H9 (cell line): Measurements from ENCODE around the gene ARSG. TPM values are rescaled to one million over a fixed set of nuclear protein-coding genes. Genes with fewer than 3 reads are reported as not detected.

Experiments
- DNase-seq: peaks from one replicate; pipeline ENCODE4 v3.0.0-alpha.2; 2017
- H2AFZ ChIP-seq: one replicate; pipeline ENCODE4 v1.6.1; 2013; ENCODE audit warnings: mild to moderate bottlenecking, low read length, control low read depth, moderate library complexity
- H2AK5ac ChIP-seq: 2 replicates; pipeline ENCODE4 v1.6.1; 2013; ENCODE audit warnings: low read length, control low read depth, mixed read lengths; ENCODE audit not compliant: insufficient read length
- H2BK120ac ChIP-seq: one replicate; pipeline ENCODE4 v1.6.1; 2013; ENCODE audit warnings: low read depth, mild to moderate bottlenecking, low read length, control low read depth, inconsistent platforms; ENCODE audit not compliant: poor library complexity, severe bottlenecking
- H2BK12ac ChIP-seq: 2 replicates; pipeline ENCODE4 v1.6.1; 2013; ENCODE audit warnings: low read length, control low read depth, mixed read lengths, low read depth; ENCODE audit not compliant: insufficient read length
- H2BK15ac ChIP-seq: 2 replicates; pipeline ENCODE4 v1.6.1; 2013; ENCODE audit warnings: low read depth, low read length, control low read depth
- H2BK20ac ChIP-seq: one replicate; pipeline ENCODE4 v1.6.1; 2013; ENCODE audit warnings: low read depth, mild to moderate bottlenecking, low read length, control low read depth, inconsistent platforms; ENCODE audit not compliant: poor library complexity, severe bottlenecking
- H2BK5ac ChIP-seq: 2 replicates; pipeline ENCODE4 v1.6.1; 2013; ENCODE audit warnings: low read length, control low read depth, mixed read lengths; ENCODE audit not compliant: insufficient read length
- H3K14ac ChIP-seq: 2 replicates; pipeline ENCODE4 v1.6.1; 2013; ENCODE audit warnings: low read length, control low read depth; ENCODE audit not compliant: insufficient read depth
- H3K18ac ChIP-seq: 2 replicates; pipeline ENCODE4 v1.6.1; 2013; ENCODE audit warnings: low read depth, mild to moderate bottlenecking, mixed read lengths, low read length, control low read depth; ENCODE audit not compliant: insufficient read length
- H3K23ac ChIP-seq: 2 replicates; pipeline ENCODE4 v1.6.1; 2013; ENCODE audit warnings: low read length, control low read depth, mixed read lengths, low read depth; ENCODE audit not compliant: insufficient read length
- H3K23me2 ChIP-seq: 2 replicates; pipeline ENCODE4 v1.6.1; 2013; ENCODE audit warnings: low read depth, mild to moderate bottlenecking, mixed read lengths, low read length, control low read depth; ENCODE audit not compliant: insufficient read length, poor library complexity, severe bottlenecking
- H3K27ac ChIP-seq: 2 replicates; pipeline ENCODE4 v1.5.1; 2013; ENCODE audit warnings: low read length, control low read depth, mixed read lengths, low read depth; ENCODE audit not compliant: insufficient read length
- H3K27me3 ChIP-seq: 2 replicates; pipeline ENCODE4 v1.6.1; 2013; ENCODE audit warnings: low read length, control low read depth, inconsistent platforms; ENCODE audit not compliant: insufficient read depth
- H3K4ac ChIP-seq: 2 replicates; pipeline ENCODE4 v1.6.1; 2013; ENCODE audit warnings: low read depth, mild to moderate bottlenecking, control low read depth, inconsistent platforms, low read length, moderate library complexity
- H3K4me1 ChIP-seq: 2 replicates; pipeline ENCODE4 v1.6.1; 2013; ENCODE audit warnings: low read length, control low read depth, inconsistent platforms; ENCODE audit not compliant: insufficient read depth
- H3K4me2 ChIP-seq: 2 replicates; pipeline ENCODE4 v1.6.1; 2013; ENCODE audit warnings: low read length, control low read depth, mixed read lengths; ENCODE audit not compliant: insufficient read length, insufficient read depth
- H3K56ac ChIP-seq: 2 replicates; pipeline ENCODE4 v1.6.1; 2013; ENCODE audit warnings: low read depth, mild to moderate bottlenecking, mixed read lengths, low read length, control low read depth; ENCODE audit not compliant: insufficient read length
- H3K79me1 ChIP-seq: 2 replicates; pipeline ENCODE4 v1.6.1; 2013; ENCODE audit warnings: low read depth, mild to moderate bottlenecking, moderate library complexity, low read length, control low read depth, inconsistent platforms; ENCODE audit not compliant: insufficient read depth, poor library complexity, severe bottlenecking
- H3K79me2 ChIP-seq: 2 replicates; pipeline ENCODE4 v1.6.1; 2013; ENCODE audit warnings: low read length, control low read depth, inconsistent platforms; ENCODE audit not compliant: insufficient read depth
- H3K9ac ChIP-seq: 2 replicates; pipeline ENCODE4 v1.6.1; 2013; ENCODE audit warnings: low read length, control low read depth, mixed read lengths; ENCODE audit not compliant: insufficient read length; ENCODE audit errors: extremely low read depth
- H3K9me3 ChIP-seq: one replicate; pipeline ENCODE4 v1.6.1; 2013; ENCODE audit warnings: low read depth, low read length, inconsistent platforms; ENCODE audit not compliant: control insufficient read depth
- H3T11ph ChIP-seq: one replicate; pipeline ENCODE4 v1.6.1; 2013; ENCODE audit warnings: mild to moderate bottlenecking, low read length, control low read depth, inconsistent platforms
- H4K20me1 ChIP-seq: one replicate; pipeline ENCODE4 v1.6.1; 2013; ENCODE audit not compliant: control insufficient read depth, insufficient read length, insufficient read depth
- H4K5ac ChIP-seq: 2 replicates; pipeline ENCODE4 v1.6.1; 2013; ENCODE audit warnings: low read depth, mild to moderate bottlenecking, mixed read lengths, low read length, control low read depth; ENCODE audit not compliant: insufficient read length
- H4K8ac ChIP-seq: replicated peaks from 2 replicates; pipeline ENCODE4 v1.6.1; 2013; ENCODE audit warnings: low read length, control low read depth, mixed read lengths, low read depth; ENCODE audit not compliant: insufficient read length
- H4K91ac ChIP-seq: 2 replicates; pipeline ENCODE4 v1.6.1; 2013; ENCODE audit warnings: low read depth, mild to moderate bottlenecking, moderate library complexity, mixed read lengths, low read length, control low read depth; ENCODE audit not compliant: insufficient read length
- H3K27ac Mint-ChIP-seq, 3 experiments: 2 replicates in 2 of 3; 3 replicates in 1 of 3; pipeline ENCODE4 v1.8.0; 2020 to 2021; ENCODE audit warnings: mixed read lengths in 3 of 3, mild to moderate bottlenecking in 1 of 3, moderate library complexity in 1 of 3
- H3K27me3 Mint-ChIP-seq: 2 replicates; pipeline ENCODE4 v1.8.0; 2021; ENCODE audit warnings: low read depth, mild to moderate bottlenecking, moderate library complexity, mixed read lengths
- H3K36me3 Mint-ChIP-seq, 3 experiments: 2 replicates in 2 of 3; 3 replicates in 1 of 3; pipeline ENCODE4 v1.8.0; 2020 to 2021; ENCODE audit warnings: low read depth in 3 of 3, mixed read lengths in 3 of 3; ENCODE audit not compliant: insufficient read depth in 1 of 3
- H3K4me1 Mint-ChIP-seq, 2 experiments: 2 replicates each; pipeline ENCODE4 v1.8.0; 2020; ENCODE audit warnings: mixed read lengths in 2 of 2
- H3K4me3 Mint-ChIP-seq, 2 experiments: 2 replicates in 1 of 2; 3 replicates in 1 of 2; pipeline ENCODE4 v1.8.0; 2020 to 2021; ENCODE audit warnings: mild to moderate bottlenecking in 2 of 2, mixed read lengths in 2 of 2, moderate library complexity in 1 of 2
- H3K9me3 Mint-ChIP-seq, 2 experiments: 2 replicates in 1 of 2; 3 replicates in 1 of 2; pipeline ENCODE4 v1.8.0; 2020; ENCODE audit warnings: mild to moderate bottlenecking in 2 of 2, mixed read lengths in 2 of 2, moderate library complexity in 1 of 2
- WGBS: extraction: QIAGEN DNeasy Blood & Tissue Kit; methylation state at CpG from one replicate; pipeline ENCODE4 v1.1.7; 2013; ENCODE audit warnings: missing lambda C conversion rate, low lambda C conversion rate, mixed read lengths; ENCODE audit not compliant: insufficient read length; ENCODE audit errors: extremely low coverage; 5-methylcytosine and 5-hydroxymethylcytosine counted together
- total RNA-seq: library from RNA; stranded (reverse); gene quantifications from 2 replicates; pipeline ENCODE4 v1.2.1, GENCODE V29; 2021
- TF ChIP-seq, protein P1 (sequence below): fragments of 200-600 bp; sonication (generic); conservative IDR thresholded peaks from 3 replicates; pipeline ENCODE4 v1.8.0; 2021; ENCODE audit warnings: antibody characterized with exemption, mild to moderate bottlenecking

The ARSG gene
- total RNA-seq, 1 experiment from 2014 or later = 3.6 TPM

DNA sequence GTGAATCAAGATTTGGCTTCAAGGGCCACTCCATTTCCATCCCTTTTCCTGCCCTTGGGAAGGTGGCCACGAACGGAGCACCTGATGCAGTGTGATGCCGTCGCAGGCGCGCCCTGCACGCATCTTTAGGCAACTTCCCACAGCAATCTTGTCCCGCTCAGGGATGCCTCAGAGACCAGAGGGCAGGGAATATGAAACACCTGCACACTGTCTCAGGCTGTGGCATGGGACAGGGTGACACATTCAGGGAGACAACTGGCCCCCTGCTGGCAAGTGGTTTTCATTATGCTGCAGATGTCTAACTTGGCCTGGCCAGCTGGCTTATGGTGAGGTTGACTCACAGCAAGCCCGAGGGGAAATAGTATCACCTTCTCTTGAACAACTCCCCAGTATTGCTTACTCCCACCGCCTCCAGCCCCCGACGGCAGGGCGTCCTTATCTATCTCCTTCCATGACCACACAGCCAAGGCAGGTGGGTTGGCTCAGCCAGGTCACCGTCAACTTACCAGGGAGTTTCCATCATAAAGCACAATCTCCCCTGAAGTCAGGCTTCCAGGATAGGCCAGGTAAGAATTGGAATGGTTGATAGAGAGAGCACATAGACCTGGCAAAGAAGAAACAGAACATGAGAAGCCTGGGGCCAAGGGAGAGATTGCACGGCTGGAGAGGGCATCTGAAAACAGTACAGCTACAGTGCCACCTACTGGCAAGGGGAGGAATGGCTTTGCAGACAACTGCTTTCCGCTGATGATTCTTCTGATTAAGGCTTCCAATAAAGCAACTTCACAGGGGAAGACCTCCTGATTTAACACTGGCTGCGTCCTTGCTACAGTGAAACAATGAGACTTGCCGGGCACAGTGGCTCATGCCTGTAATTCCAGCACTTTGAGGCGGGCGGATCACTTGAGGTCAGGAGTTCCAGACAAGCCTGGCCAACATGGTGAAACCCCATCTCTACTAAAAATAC is 144.9 kb downstream of the ARSG start:
- H3K23ac ChIP-seq = no peak overlapping the region
- peak overlapping the region in 1 of 3 experiments; percentile 85; a peak in 2 of 7 replicates for H3K27ac Mint-ChIP-seq
- no peak overlapping the region for H2BK20ac ChIP-seq
- H3K27me3 ChIP-seq = no peaks in the 10 kb centered on the region
- H3K23me2 ChIP-seq = no peaks in the 10 kb centered on the region
- H2BK12ac ChIP-seq = no peak overlapping the region
- no peak overlapping the region for H2AK5ac ChIP-seq
- H3K56ac ChIP-seq = no peak overlapping the region
- H3K4me1 Mint-ChIP-seq = peaks cover 8 to 9% of the 10 kb centered on the region in 2 experiments
- no peak overlapping the region for H2AFZ ChIP-seq
- H3K79me1 ChIP-seq = no peaks in the 10 kb centered on the region
- H3K9ac ChIP-seq = no peak overlapping the region
- H3K4me1 ChIP-seq = no peaks in the 10 kb centered on the region
- H4K5ac ChIP-seq = no peak overlapping the region
- no peaks in the 10 kb centered on the region for H4K20me1 ChIP-seq
- H3K79me2 ChIP-seq = no peaks in the 10 kb centered on the region
- no peak overlapping the region for H3K27ac ChIP-seq
- no peaks in the 10 kb centered on the region for H3K27me3 Mint-ChIP-seq
- H3K18ac ChIP-seq = no peak overlapping the region
- no peak overlapping the region for H4K8ac ChIP-seq
- H3K4me3 Mint-ChIP-seq = peak overlapping the region in 1 of 2 experiments; percentile 21; a peak in 1 of 5 replicates
- TF ChIP-seq, protein P1, sequence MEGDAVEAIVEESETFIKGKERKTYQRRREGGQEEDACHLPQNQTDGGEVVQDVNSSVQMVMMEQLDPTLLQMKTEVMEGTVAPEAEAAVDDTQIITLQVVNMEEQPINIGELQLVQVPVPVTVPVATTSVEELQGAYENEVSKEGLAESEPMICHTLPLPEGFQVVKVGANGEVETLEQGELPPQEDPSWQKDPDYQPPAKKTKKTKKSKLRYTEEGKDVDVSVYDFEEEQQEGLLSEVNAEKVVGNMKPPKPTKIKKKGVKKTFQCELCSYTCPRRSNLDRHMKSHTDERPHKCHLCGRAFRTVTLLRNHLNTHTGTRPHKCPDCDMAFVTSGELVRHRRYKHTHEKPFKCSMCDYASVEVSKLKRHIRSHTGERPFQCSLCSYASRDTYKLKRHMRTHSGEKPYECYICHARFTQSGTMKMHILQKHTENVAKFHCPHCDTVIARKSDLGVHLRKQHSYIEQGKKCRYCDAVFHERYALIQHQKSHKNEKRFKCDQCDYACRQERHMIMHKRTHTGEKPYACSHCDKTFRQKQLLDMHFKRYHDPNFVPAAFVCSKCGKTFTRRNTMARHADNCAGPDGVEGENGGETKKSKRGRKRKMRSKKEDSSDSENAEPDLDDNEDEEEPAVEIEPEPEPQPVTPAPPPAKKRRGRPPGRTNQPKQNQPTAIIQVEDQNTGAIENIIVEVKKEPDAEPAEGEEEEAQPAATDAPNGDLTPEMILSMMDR = peak; percentile 94
- no peak overlapping the region for H2BK15ac ChIP-seq
- H3K36me3 Mint-ChIP-seq = peaks cover 9 to 26% (median 17%) of the 10 kb centered on the region in 3 experiments; a peak in 6 of 7 replicates
- peak; percentile 88 for DNase-seq
- H3K4me2 ChIP-seq = no peak overlapping the region
- no peaks in the 10 kb centered on the region for H3K9me3 Mint-ChIP-seq
- no peak overlapping the region for H3K4ac ChIP-seq
- no peak overlapping the region for H3K14ac ChIP-seq
- no peak overlapping the region for H4K91ac ChIP-seq
- no peak overlapping the region for H2BK120ac ChIP-seq
- H3T11ph ChIP-seq = no peak overlapping the region
- no peak overlapping the region for H2BK5ac ChIP-seq
- no CpG with 5 or more reads among the region's 20 CpGs for WGBS
- H3K9me3 ChIP-seq = no peaks in the 10 kb centered on the region
